ENCODE measurements around the gene PCF11.

Gene PCF11

GRCh38 chr11:83124636-83125424 is 32.1 kb upstream of the PCF11 start:
- TF ChIP-seq FOXM1 (IDR thresholded peaks at IDR 0.05; ENCODE audit: borderline replicate concordance, low read depth) (no peak), CEBPB (IDR thresholded peaks at IDR 0.05) (no peak), TEAD4 (IDR thresholded peaks at IDR 0.05) (no peak), REST (IDR thresholded peaks at IDR 0.05; ENCODE audit: low read depth) (no peak), TCF12 (IDR thresholded peaks at IDR 0.05; ENCODE audit: low read depth) (no peak)

- TF ChIP-seq ZBTB7A (IDR thresholded peaks at IDR 0.05; ENCODE audit: low read depth), result no peak
- no peak for TF ChIP-seq YY1 (IDR thresholded peaks at IDR 0.05; ENCODE audit: low read depth)
- no peak for TF ChIP-seq CEBPB (IDR thresholded peaks at IDR 0.05)
- TF ChIP-seq RAD21 (IDR thresholded peaks at IDR 0.05; ENCODE audit: low read depth), result no peak
- no peak for TF ChIP-seq TAF1 (IDR thresholded peaks at IDR 0.05; ENCODE audit: low read depth)
- TF ChIP-seq MAX (IDR thresholded peaks at IDR 0.05), result no peak
- TF ChIP-seq EP300 (IDR thresholded peaks at IDR 0.05; ENCODE audit: borderline replicate concordance), result no peak
Observed at GRCh38 chr11:83125577-83125976, 31.4 kb upstream of the PCF11 start.

GRCh38 chr11:83127310-83127637 is 29.7 kb upstream of the PCF11 start:
- TF ChIP-seq USF1 (IDR thresholded peaks at IDR 0.05), result no peak

- no peak for TF ChIP-seq REST (IDR thresholded peaks at IDR 0.05; ENCODE audit: low read depth)
- TF ChIP-seq ZBTB7A (IDR thresholded peaks at IDR 0.05; ENCODE audit: low read depth), result no peak
- no peak for TF ChIP-seq CREB1 (IDR thresholded peaks at IDR 0.05; ENCODE audit: low read depth)
- no peak for TF ChIP-seq FOXM1 (IDR thresholded peaks at IDR 0.05; ENCODE audit: borderline replicate concordance, low read depth)
Observed at GRCh38 chr11:83132191-83132590, 24.7 kb upstream of the PCF11 start.

- TF ChIP-seq TAF1 (IDR thresholded peaks at IDR 0.05; ENCODE audit: low read depth), result no peak
- no peak for TF ChIP-seq REST (IDR thresholded peaks at IDR 0.05; ENCODE audit: low read depth)
- TF ChIP-seq TCF12 (IDR thresholded peaks at IDR 0.05; ENCODE audit: low read depth), result no peak
- TF ChIP-seq NFIC (IDR thresholded peaks at IDR 0.05), result no peak
- no peak for TF ChIP-seq EGR1 (IDR thresholded peaks at IDR 0.05)
- no peak for TF ChIP-seq USF1 (IDR thresholded peaks at IDR 0.05)
- no peak for TF ChIP-seq EP300 (IDR thresholded peaks at IDR 0.05; ENCODE audit: borderline replicate concordance)
- TF ChIP-seq RAD21 (IDR thresholded peaks at IDR 0.05; ENCODE audit: low read depth), result no peak
- no peak for TF ChIP-seq CREB1 (IDR thresholded peaks at IDR 0.05; ENCODE audit: low read depth)
- no peak for TF ChIP-seq YY1 (IDR thresholded peaks at IDR 0.05; ENCODE audit: low read depth)
- no peak for TF ChIP-seq MAX (IDR thresholded peaks at IDR 0.05)
- TF ChIP-seq TEAD4 (IDR thresholded peaks at IDR 0.05), result no peak
- TF ChIP-seq ZBTB7A (IDR thresholded peaks at IDR 0.05; ENCODE audit: low read depth), result no peak
- no peak for TF ChIP-seq CEBPB (IDR thresholded peaks at IDR 0.05)
Observed at GRCh38 chr11:83139310-83139709, 17.6 kb upstream of the PCF11 start.
